Measurements from ENCODE around the gene SELENOW. TPM values are rescaled to one million over a fixed set of nuclear protein-coding genes. Genes with fewer than 3 reads are reported as not detected.
"Not testable (repeated sequence)": the region's sequence is repeated elsewhere in the genome, so short reads cannot be mapped to it uniquely, and the experiment has no call there.

SELENOW gene
- total and polyA plus RNA-seq, 2 of the 8 experiments (the other 6 are each of a cell fraction or from before 2014, with no cell fraction given): 371 to 588 TPM

- not testable (repeated sequence) for H3K9ac ChIP-seq (replicated peaks in 1 of 4; ENCODE audit: extremely low read depth in 1 of 4, low read depth in 3 of 4, low read length in 3 of 4); H3K14ac ChIP-seq (ENCODE audit: insufficient read length); H2BK12ac ChIP-seq (ENCODE audit: low read depth, low read length); H4K8ac ChIP-seq (ENCODE audit: extremely low read depth, insufficient read depth, low read length); H4K5ac ChIP-seq (ENCODE audit: insufficient read length, low read depth, low read length); H3K79me1 ChIP-seq (ENCODE audit: low read depth, low read length); H3K9me3 ChIP-seq (ENCODE audit: insufficient read depth in 2 of 2, low read depth in 1 of 2, low read length in 1 of 2); H3K36me3 ChIP-seq (ENCODE audit: control insufficient read depth in 2 of 4, insufficient read depth in 4 of 4, low read length in 3 of 4); FAIRE-seq; H3K23ac ChIP-seq (ENCODE audit: insufficient read length); H4K91ac ChIP-seq (replicated peaks; ENCODE audit: insufficient read length, low read length); H3K4me2 ChIP-seq (ENCODE audit: insufficient read depth in 1 of 2, low read depth in 2 of 2, low read length in 2 of 2); H2BK5ac ChIP-seq (ENCODE audit: low read depth, low read length); H2AFZ ChIP-seq (ENCODE audit: low read length); H2BK15ac ChIP-seq (ENCODE audit: low read length); H3K4me1 ChIP-seq (replicated peaks in 1 of 4; ENCODE audit: control insufficient read depth in 3 of 4, insufficient read depth in 4 of 4, low read length in 3 of 4); H2AK5ac ChIP-seq (ENCODE audit: low read depth, low read length); H3K23me2 ChIP-seq (ENCODE audit: low read depth, low read length); H2BK20ac ChIP-seq (ENCODE audit: low read length); H3K4me3 ChIP-seq (ENCODE audit: extremely low read depth in 1 of 4, insufficient read depth in 2 of 4, low read depth in 3 of 4, low read length in 4 of 4); H3K56ac ChIP-seq (replicated peaks; ENCODE audit: insufficient read length, low read depth, low read length); H2BK120ac ChIP-seq (replicated peaks; ENCODE audit: low read depth, low read length); H3K79me2 ChIP-seq (ENCODE audit: control insufficient read depth in 1 of 2, insufficient read depth in 2 of 2, low read length in 2 of 2); H4K20me1 ChIP-seq (replicated peaks in 1 of 2; ENCODE audit: control insufficient read depth in 1 of 2, insufficient read depth in 2 of 2, low read length in 2 of 2); DNase-seq (ENCODE audit: low read depth in 1 of 2, low spot score in 2 of 2); H3K27ac ChIP-seq (ENCODE audit: low read depth, low read length); H3K27me3 ChIP-seq (replicated peaks in 1 of 4; ENCODE audit: control insufficient read depth in 3 of 4, extremely low read depth in 1 of 4, insufficient read depth in 3 of 4, low read length in 3 of 4); H3K18ac ChIP-seq (ENCODE audit: extremely low read depth, low read length); H3K4ac ChIP-seq (replicated peaks; ENCODE audit: insufficient read length, low read depth, low read length)
- ChIA-PET CTCF (ENCODE audit: partially characterized antibody) (interaction anchor here (0.6 to 6.3 kb wide), 20 partner anchors 8 to 374 kb away, joined by 3 to 150 read pairs (median 7); partner anchors contain the start of genes EHD2, NOP53 and SELENOW), POLR2A (ENCODE audit: partially characterized antibody) (interaction anchor here (0.6 to 7.2 kb wide), 10 partner anchors 9 to 287 kb away, joined by 3 to 46 read pairs (median 5); partner anchors contain the start of gene SELENOW)
- WGBS, 2 experiments (ENCODE audit: extremely low coverage in 1 of 2, insufficient coverage in 1 of 2, insufficient read length in 1 of 2, insufficient replicate concordance in 2 of 2, low coverage in 1 of 2, low lambda C conversion rate in 2 of 2, missing lambda C conversion rate in 1 of 2): 85% methylated on average over 3 of the region's 3 CpGs; no CpG with 5 or more reads in 1 of the 2 experiments
Observed at GRCh38 chr19:47764705-47765104, 13.8 kb upstream of the SELENOW start.

Data from H1 (cell line).